Measurements from ENCODE around the gene NDUFS2. TPM values are rescaled to one million over a fixed set of nuclear protein-coding genes. Genes with fewer than 3 reads are reported as not detected.

NDUFS2 gene
- total and polyA plus RNA-seq, 9 of the 15 experiments (the other 6 are each of a cell fraction or from before 2014, with no cell fraction given), result 70.0 to 176 (median 141) TPM

DNA sequence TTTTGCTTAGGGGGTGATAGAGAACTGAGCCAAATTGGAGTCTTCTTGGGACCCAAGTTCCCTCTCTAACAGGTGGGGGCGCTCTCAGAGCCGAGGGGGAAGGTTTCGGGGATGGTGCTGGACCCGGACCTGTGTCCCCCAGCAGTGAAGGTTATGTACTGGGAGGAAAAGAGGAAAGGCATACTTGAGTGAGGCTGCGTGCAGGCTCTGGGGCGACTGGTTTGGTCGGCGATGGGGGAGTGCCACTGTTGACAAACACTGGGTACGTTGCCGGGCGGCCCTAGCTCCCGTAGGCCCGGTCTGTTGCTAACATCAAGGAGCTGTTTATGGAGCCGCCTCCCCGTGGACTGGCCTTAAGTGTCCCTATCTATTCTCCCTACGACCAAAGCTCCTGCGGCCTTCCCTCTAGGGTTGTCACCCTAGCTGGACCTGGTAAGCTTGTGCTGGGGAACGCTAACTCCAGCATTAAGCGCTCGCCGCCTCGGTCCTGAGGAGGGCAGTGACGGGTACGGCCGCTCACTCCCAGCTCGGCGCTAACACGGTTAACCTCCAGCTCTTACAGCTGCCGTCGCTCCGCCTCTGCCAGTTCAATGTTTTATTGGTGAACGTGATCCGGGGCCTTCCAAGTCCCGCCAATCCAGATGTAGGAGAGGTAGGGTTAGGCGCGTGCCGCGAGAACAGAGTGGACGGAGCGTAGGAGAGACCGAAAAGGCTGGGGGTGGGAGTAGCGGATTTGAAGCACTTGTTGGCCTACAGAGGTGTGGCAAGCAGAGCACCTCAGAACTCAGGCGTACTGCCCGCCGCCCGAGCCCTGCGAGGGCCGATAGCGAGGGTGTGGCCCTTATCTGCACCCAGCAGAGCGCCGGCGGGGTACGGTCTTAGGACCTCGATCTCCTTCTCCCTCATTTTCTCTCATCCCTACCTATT, 36.2 kb upstream of the NDUFS2 start, which contains the start of gene PPOX (continued):
- no peak for TF ChIP-seq ZNF311 (CRISPR knock-in tag; IDR thresholded peaks at IDR 0.05)
- TF ChIP-seq CHCHD3 (CRISPR knock-in tag; IDR thresholded peaks at IDR 0.05), result no peak
- TF ChIP-seq, protein P1, sequence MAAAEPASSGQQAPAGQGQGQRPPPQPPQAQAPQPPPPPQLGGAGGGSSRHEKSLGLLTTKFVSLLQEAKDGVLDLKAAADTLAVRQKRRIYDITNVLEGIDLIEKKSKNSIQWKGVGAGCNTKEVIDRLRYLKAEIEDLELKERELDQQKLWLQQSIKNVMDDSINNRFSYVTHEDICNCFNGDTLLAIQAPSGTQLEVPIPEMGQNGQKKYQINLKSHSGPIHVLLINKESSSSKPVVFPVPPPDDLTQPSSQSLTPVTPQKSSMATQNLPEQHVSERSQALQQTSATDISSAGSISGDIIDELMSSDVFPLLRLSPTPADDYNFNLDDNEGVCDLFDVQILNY (CRISPR knock-in tag; IDR thresholded peaks at IDR 0.05), result no peak
- no peak for TF ChIP-seq FUS (optimal IDR thresholded peaks at IDR 0.05; ENCODE audit: low read depth, low read length)
- no peak for TF ChIP-seq BRF1 (IDR thresholded peaks at IDR 0.05; ENCODE audit: borderline replicate concordance, extremely low read depth, insufficient read length)
- peak; percentile 11; the same call in 1 of the 2 replicates for TF ChIP-seq XRCC5 (IDR thresholded peaks at IDR 0.05; ENCODE audit: low read depth, low read length)
- peak in 1 of 2 experiments; percentile 59; a peak in 1 of 4 replicates for TF ChIP-seq ETV6 (IDR thresholded peaks at IDR 0.05; ENCODE audit: borderline replicate concordance in 1 of 2, low read depth in 2 of 2, low read length in 1 of 2)
- TF ChIP-seq ETV6 (CRISPR knock-in tag; IDR thresholded peaks at IDR 0.05; ENCODE audit: borderline replicate concordance), result no peak
- TF ChIP-seq ZNF644 (tag; IDR thresholded peaks at IDR 0.05; ENCODE audit: low read depth), result peak; percentile 82; the same call in 1 of the 2 replicates
- no peak for TF ChIP-seq NUFIP1 (IDR thresholded peaks at IDR 0.05; ENCODE audit: partially characterized antibody)
- no peak for TF ChIP-seq ZNF239 (CRISPR knock-in tag; IDR thresholded peaks at IDR 0.05)
- TF ChIP-seq HLTF (IDR thresholded peaks at IDR 0.05), result peak; percentile 62; the same call in 1 of the 2 replicates
- TF ChIP-seq, protein P2, sequence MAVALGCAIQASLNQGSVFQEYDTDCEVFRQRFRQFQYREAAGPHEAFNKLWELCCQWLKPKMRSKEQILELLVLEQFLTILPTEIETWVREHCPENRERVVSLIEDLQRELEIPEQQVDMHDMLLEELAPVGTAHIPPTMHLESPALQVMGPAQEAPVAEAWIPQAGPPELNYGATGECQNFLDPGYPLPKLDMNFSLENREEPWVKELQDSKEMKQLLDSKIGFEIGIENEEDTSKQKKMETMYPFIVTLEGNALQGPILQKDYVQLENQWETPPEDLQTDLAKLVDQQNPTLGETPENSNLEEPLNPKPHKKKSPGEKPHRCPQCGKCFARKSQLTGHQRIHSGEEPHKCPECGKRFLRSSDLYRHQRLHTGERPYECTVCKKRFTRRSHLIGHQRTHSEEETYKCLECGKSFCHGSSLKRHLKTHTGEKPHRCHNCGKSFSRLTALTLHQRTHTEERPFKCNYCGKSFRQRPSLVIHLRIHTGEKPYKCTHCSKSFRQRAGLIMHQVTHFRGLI (CRISPR knock-in tag; IDR thresholded peaks at IDR 0.05), result no peak
- TF ChIP-seq ESRRA (IDR thresholded peaks at IDR 0.05; ENCODE audit: borderline replicate concordance, low read depth), result peak; percentile 47
- TF ChIP-seq DPF2 (IDR thresholded peaks at IDR 0.05), result peak; percentile 98
- TF ChIP-seq PRPF4 (IDR thresholded peaks at IDR 0.05; ENCODE audit: insufficient read depth, low read depth, low read length, poor library complexity, severe bottlenecking), result no peak
- TF ChIP-seq GATAD2A (IDR thresholded peaks at IDR 0.05), result 0 out of 2 replicates have a peak, but pooled peaks have one; percentile 9
- no peak for TF ChIP-seq ZC3H8 (IDR thresholded peaks at IDR 0.05)
- TF ChIP-seq SMARCE1 (IDR thresholded peaks at IDR 0.05), result peak; percentile 98
- no peak for TF ChIP-seq MAFK (IDR thresholded peaks at IDR 0.05; ENCODE audit: low read length)
- TF ChIP-seq, protein P3, sequence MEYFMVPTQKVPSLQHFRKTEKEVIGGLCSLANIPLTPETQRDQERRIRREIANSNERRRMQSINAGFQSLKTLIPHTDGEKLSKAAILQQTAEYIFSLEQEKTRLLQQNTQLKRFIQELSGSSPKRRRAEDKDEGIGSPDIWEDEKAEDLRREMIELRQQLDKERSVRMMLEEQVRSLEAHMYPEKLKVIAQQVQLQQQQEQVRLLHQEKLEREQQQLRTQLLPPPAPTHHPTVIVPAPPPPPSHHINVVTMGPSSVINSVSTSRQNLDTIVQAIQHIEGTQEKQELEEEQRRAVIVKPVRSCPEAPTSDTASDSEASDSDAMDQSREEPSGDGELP (CRISPR knock-in tag; IDR thresholded peaks at IDR 0.05; ENCODE audit: borderline replicate concordance), result peak; percentile 95
- TF ChIP-seq ZBTB7A (IDR thresholded peaks at IDR 0.05; ENCODE audit: borderline replicate concordance, control insufficient read depth, low read depth, low read length), result peak; percentile 65; the same call in 1 of the 2 replicates
- TF ChIP-seq, protein P4, sequence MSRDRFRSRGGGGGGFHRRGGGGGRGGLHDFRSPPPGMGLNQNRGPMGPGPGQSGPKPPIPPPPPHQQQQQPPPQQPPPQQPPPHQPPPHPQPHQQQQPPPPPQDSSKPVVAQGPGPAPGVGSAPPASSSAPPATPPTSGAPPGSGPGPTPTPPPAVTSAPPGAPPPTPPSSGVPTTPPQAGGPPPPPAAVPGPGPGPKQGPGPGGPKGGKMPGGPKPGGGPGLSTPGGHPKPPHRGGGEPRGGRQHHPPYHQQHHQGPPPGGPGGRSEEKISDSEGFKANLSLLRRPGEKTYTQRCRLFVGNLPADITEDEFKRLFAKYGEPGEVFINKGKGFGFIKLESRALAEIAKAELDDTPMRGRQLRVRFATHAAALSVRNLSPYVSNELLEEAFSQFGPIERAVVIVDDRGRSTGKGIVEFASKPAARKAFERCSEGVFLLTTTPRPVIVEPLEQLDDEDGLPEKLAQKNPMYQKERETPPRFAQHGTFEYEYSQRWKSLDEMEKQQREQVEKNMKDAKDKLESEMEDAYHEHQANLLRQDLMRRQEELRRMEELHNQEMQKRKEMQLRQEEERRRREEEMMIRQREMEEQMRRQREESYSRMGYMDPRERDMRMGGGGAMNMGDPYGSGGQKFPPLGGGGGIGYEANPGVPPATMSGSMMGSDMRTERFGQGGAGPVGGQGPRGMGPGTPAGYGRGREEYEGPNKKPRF (IDR thresholded peaks at IDR 0.05; ENCODE audit: low read depth, low read length), result no peak
